ENCODE measurements around the gene LZTR1. TPM values are rescaled to one million over a fixed set of nuclear protein-coding genes. Genes with fewer than 3 reads are reported as not detected.

The LZTR1 gene
- total RNA-seq, 4 donors from 2014 or later: 37.1 to 67.2 (median 55.7) TPM

DNA sequence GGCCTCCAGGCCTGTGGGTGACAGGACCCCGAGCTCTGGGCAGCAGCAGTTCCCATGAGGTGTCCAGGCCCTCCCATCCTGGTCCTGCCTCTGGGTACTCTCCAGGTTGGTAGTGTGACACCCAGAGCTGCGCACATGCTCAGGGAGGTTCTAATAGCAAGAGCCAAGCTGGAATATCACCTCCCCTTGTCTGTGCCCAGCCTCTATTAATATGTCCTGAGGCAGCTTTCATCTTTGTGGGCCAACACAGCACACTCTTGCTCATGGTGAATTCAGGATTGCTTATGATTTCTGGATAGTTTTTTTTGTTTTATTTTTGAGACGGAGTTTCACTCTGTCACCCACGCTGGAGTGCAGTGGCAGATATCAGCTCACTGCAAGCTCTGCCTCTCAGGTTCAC is 36.2 kb downstream of the LZTR1 start:
- Histone ChIP-seq H3K36me3 (no peaks in the 10 kb centered on the region), H3K27ac (no peak overlapping the region), H3K4me3 (replicated peaks in 1 of 3) (no peak overlapping the region), H3K9me3 (no peaks in the 10 kb centered on the region), H3K27me3 (no peaks in the 10 kb centered on the region), H3K4me1 (peaks cover 8 to 17% of the 10 kb centered on the region in 2 donors)
- DNase-seq: no peak
- TF ChIP-seq, protein P1, sequence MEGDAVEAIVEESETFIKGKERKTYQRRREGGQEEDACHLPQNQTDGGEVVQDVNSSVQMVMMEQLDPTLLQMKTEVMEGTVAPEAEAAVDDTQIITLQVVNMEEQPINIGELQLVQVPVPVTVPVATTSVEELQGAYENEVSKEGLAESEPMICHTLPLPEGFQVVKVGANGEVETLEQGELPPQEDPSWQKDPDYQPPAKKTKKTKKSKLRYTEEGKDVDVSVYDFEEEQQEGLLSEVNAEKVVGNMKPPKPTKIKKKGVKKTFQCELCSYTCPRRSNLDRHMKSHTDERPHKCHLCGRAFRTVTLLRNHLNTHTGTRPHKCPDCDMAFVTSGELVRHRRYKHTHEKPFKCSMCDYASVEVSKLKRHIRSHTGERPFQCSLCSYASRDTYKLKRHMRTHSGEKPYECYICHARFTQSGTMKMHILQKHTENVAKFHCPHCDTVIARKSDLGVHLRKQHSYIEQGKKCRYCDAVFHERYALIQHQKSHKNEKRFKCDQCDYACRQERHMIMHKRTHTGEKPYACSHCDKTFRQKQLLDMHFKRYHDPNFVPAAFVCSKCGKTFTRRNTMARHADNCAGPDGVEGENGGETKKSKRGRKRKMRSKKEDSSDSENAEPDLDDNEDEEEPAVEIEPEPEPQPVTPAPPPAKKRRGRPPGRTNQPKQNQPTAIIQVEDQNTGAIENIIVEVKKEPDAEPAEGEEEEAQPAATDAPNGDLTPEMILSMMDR (IDR thresholded peaks at IDR 0.05): no peak
- TF ChIP-seq POLR2A (IDR thresholded peaks at IDR 0.05): no peak
- 94 to 95% methylated on average over 4 of the region's 4 CpGs for WGBS, 2 donors
- intact Hi-C loops (cut with DNase I): loop anchor here (5.0 kb wide), 1 partner anchor 51 kb away; the partner anchor contains the start of gene AIFM3

DNA sequence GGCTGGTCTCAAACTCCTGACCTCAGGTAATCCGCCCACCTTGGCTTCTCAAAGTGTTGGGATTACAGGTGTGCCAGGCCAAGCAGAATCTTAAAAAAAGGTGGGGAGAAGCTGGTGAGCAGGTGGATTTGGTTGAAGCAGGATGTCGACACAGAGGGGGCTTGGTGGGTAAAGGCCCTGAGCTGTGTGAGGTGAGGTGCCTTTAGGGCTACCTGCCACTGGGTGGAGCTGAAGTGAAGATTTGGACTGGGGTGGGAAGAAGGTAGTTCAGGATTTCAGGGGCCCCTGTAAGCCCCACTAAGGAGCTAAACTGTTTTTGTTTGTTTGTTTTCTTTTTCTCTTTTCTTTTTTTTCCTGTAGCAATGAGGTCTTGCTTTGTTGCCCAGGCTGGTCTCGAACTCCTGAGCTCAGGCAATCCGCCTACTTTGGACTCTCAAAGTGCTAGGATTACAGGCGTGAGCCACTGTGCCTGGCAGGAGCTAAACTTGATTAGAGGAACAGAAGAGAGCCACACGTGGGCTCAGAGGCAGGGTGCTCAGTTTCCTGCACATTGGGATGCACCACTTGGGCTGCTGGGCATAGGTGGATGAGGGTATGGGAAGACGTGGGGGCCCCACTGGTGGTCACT is 38.8 kb downstream of the LZTR1 start:
- Histone ChIP-seq H3K4me1 (no peaks in the 10 kb centered on the region), H3K36me3 (no peaks in the 10 kb centered on the region), H3K9me3 (no peaks in the 10 kb centered on the region), H3K27ac (no peak overlapping the region), H3K27me3 (no peaks in the 10 kb centered on the region), H3K4me3 (replicated peaks in 1 of 3) (no peak overlapping the region)
- WGBS, 2 donors: 58 to 60% methylated on average over 7 of the region's 7 CpGs
- DNase-seq: no peak
- intact Hi-C loops (cut with DNase I): no loop called here
- no peak for TF ChIP-seq POLR2A (IDR thresholded peaks at IDR 0.05)
- TF ChIP-seq, protein P1 (IDR thresholded peaks at IDR 0.05): no peak

DNA sequence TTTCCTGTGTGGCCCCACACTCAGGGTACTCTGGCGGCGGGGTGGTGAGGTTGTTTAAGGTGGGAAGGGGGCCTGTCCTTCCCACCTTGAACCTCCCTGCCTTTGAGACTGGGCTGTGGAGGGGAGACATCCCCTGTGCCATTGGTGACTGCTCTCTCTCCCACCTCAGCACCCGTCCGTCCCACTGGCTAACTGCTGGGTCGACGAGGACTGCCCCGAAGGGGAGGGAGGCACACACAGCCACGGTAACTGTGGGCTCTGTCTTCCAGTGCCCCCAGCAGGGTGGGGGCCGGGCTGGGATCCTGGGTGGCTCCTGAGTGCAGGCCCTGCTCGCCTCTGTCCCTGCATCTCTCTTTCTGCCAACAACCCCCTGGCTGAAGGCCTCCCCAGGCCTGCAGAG is 40.4 kb downstream of the LZTR1 start:
- 62 to 66% methylated on average over 7 to 8 of the region's 10 CpGs for WGBS, 2 donors
- intact Hi-C loops (cut with DNase I): no loop called here
- no peak for TF ChIP-seq POLR2A (IDR thresholded peaks at IDR 0.05)
- TF ChIP-seq, protein P1 (IDR thresholded peaks at IDR 0.05): no peak
- Histone ChIP-seq H3K36me3 (no peaks in the 10 kb centered on the region), H3K27ac (no peak overlapping the region), H3K4me3 (replicated peaks in 1 of 3) (no peak overlapping the region), H3K4me1 (peaks cover 0 to 2% of the 10 kb centered on the region in 2 donors), H3K9me3 (no peaks in the 10 kb centered on the region), H3K27me3 (no peaks in the 10 kb centered on the region)
- no peak for DNase-seq

DNA sequence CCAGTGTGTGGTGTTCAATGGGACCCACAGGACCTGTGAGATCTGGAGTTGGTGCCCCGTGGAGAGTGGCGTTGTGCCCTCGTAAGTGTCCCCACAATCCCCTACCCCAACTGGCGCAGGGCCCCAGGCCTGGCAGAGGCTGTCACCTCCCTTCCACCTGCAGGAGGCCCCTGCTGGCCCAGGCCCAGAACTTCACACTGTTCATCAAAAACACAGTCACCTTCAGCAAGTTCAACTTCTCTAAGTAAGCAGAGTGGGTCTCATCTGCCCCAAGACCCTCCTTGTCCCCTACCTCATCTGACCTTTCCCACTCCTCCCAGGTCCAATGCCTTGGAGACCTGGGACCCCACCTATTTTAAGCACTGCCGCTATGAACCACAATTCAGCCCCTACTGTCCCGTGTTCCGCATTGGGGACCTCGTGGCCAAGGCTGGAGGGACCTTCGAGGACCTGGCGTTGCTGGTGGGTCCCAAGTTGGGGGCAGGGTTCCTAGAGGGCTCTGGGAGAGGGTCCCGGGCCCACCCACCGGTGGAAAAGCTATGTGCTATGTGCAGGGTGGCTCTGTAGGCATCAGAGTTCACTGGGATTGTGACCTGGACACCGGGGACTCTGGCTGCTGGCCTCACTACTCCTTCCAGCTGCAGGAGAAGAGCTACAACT is 41.0 kb downstream of the LZTR1 start:
- Histone ChIP-seq H3K36me3 (no peaks in the 10 kb centered on the region), H3K27me3 (no peaks in the 10 kb centered on the region), H3K4me3 (replicated peaks in 1 of 3) (no peak overlapping the region), H3K27ac (no peak overlapping the region), H3K4me1 (peaks cover 0 to 6% of the 10 kb centered on the region in 2 donors), H3K9me3 (no peaks in the 10 kb centered on the region)
- intact Hi-C loops (cut with DNase I): no loop called here
- no peak for TF ChIP-seq POLR2A (IDR thresholded peaks at IDR 0.05)
- TF ChIP-seq, protein P1 (IDR thresholded peaks at IDR 0.05): no peak
- DNase-seq: no peak
- 73 to 84% methylated on average over 8 to 12 of the region's 13 CpGs for WGBS, 2 donors

- Histone ChIP-seq H3K4me1 (peaks cover 0 to 6% of the 10 kb centered on the region in 2 donors), H3K9me3 (no peaks in the 10 kb centered on the region), H3K27ac (no peak overlapping the region), H3K27me3 (no peaks in the 10 kb centered on the region), H3K36me3 (no peaks in the 10 kb centered on the region), H3K4me3 (replicated peaks in 1 of 3) (no peak overlapping the region)
- TF ChIP-seq, protein P1 (IDR thresholded peaks at IDR 0.05): no peak
- TF ChIP-seq POLR2A (IDR thresholded peaks at IDR 0.05): no peak
- no peak for DNase-seq
- intact Hi-C loops (cut with DNase I): no loop called here
- WGBS, 2 donors: 75 to 79% methylated on average over 8 of the region's 8 CpGs
These were observed 43.2 kb downstream of the LZTR1 start for GRCh38 chr22:21025266-21025665.
